Measurements from ENCODE around the gene DUOX1. TPM values are rescaled to one million over a fixed set of nuclear protein-coding genes. Genes with fewer than 3 reads are reported as not detected.

DUOX1 gene
- polyA plus RNA-seq, 3 donors = 0.22 TPM; not detected in 2

DNA sequence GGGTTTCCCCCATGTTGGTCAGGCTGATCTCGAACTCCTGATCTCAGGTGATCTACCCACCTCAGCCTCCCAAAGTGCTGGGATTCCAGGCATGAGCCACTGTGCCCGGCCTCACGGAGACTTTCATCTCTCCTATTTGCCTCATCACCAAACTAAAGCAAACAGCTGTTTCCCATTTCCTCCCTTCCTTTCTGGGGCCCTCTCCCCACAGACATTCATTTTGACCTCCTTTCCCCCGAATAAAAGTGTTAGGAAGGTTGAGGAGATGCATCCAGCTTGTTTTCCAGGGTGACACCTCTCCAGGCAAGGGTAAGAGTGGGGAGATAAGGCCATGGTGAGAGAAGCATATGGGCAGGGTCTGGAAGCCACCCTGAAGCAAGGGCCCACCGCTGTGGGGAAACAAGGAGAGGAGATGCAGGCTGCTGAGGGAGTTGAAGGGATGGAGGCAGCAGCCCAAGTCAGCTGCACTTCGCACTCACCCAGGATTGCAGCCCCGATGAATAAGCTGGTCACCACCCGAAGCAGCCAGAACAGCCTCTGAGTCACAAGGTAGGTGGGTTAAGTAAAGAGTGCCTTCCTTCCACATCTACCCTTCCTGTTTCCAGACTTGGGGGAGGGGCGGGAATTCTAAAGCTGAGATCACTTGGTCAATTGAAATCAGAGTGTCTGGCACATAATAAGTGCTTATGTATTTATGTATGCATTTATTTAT lies 7.9 kb upstream of the DUOX1 start:
- Histone ChIP-seq H3K9ac (ENCODE audit: insufficient read depth, low read length, poor library complexity, severe bottlenecking) (no peak overlapping the region), H3K9me3 (replicated peaks in 1 of 2; ENCODE audit: control insufficient read depth in 1 of 2, insufficient read depth in 1 of 2, low read length in 2 of 2) (peaks cover 0 to 9% of the 10 kb centered on the region in 2 donors), H3K79me2 (ENCODE audit: insufficient read depth, low read length) (no peaks in the 10 kb centered on the region), H4K20me1 (ENCODE audit: insufficient read depth, low read length) (no peaks in the 10 kb centered on the region), H2AFZ (ENCODE audit: insufficient read depth, low read depth, low read length, poor library complexity, severe bottlenecking) (no peak overlapping the region), H3K4me2 (replicated peaks; ENCODE audit: extremely low read depth, low read length, poor library complexity, severe bottlenecking) (no peak overlapping the region), H3K27me3 (ENCODE audit: control insufficient read depth in 2 of 2, insufficient read depth in 2 of 2, low read length in 2 of 2) (peaks cover 21 to 28% of the 10 kb centered on the region in 2 donors), H3K27ac (ENCODE audit: low read depth in 1 of 2, low read length in 2 of 2) (no peak overlapping the region), H3K36me3 (replicated peaks in 1 of 2; ENCODE audit: control insufficient read depth in 1 of 2, insufficient read depth in 2 of 2, low read length in 2 of 2) (no peaks in the 10 kb centered on the region), H3K4me3 (replicated peaks in 1 of 3; ENCODE audit: low read depth in 2 of 3, low read length in 3 of 3) (no peak overlapping the region), H3K4me1 (ENCODE audit: control insufficient read depth in 1 of 2, insufficient read depth in 2 of 2, low read length in 2 of 2) (peaks cover 8 to 16% of the 10 kb centered on the region in 2 donors)
- TF ChIP-seq, protein P1, sequence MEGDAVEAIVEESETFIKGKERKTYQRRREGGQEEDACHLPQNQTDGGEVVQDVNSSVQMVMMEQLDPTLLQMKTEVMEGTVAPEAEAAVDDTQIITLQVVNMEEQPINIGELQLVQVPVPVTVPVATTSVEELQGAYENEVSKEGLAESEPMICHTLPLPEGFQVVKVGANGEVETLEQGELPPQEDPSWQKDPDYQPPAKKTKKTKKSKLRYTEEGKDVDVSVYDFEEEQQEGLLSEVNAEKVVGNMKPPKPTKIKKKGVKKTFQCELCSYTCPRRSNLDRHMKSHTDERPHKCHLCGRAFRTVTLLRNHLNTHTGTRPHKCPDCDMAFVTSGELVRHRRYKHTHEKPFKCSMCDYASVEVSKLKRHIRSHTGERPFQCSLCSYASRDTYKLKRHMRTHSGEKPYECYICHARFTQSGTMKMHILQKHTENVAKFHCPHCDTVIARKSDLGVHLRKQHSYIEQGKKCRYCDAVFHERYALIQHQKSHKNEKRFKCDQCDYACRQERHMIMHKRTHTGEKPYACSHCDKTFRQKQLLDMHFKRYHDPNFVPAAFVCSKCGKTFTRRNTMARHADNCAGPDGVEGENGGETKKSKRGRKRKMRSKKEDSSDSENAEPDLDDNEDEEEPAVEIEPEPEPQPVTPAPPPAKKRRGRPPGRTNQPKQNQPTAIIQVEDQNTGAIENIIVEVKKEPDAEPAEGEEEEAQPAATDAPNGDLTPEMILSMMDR (IDR thresholded peaks at IDR 0.05) = no peak
- H3K4me3 Mint-ChIP-seq = peak overlapping the region in 1 of 2 donors; percentile 59
- DNase-seq = peak; percentile 11 to 63 (median 30)
- peaks cover 35 to 55% (median 44%) of the 10 kb centered on the region in 3 donors for H3K27me3 Mint-ChIP-seq (ENCODE audit: low read depth in 3 of 3)
- H3K36me3 Mint-ChIP-seq = peaks cover 0 to 7% of the 10 kb centered on the region in 2 donors
- H3K27ac Mint-ChIP-seq = peak overlapping the region in 1 of 7 donors; percentile 34
- 50% methylated on average over 4 of the region's 9 CpGs for WGBS (ENCODE audit: insufficient coverage)
- peaks cover 20% of the 10 kb centered on the region for H3K4me1 Mint-ChIP-seq
- H3K9me3 Mint-ChIP-seq = peaks cover 0 to 12% (median 6%) of the 10 kb centered on the region in 7 donors
- intact Hi-C loops (cut with micrococcal nuclease) = loop anchor here in 1 of 2 donors (5.0 kb wide), 1 partner anchor 85 kb away; no protein-coding TSS in a partner anchor

DNA sequence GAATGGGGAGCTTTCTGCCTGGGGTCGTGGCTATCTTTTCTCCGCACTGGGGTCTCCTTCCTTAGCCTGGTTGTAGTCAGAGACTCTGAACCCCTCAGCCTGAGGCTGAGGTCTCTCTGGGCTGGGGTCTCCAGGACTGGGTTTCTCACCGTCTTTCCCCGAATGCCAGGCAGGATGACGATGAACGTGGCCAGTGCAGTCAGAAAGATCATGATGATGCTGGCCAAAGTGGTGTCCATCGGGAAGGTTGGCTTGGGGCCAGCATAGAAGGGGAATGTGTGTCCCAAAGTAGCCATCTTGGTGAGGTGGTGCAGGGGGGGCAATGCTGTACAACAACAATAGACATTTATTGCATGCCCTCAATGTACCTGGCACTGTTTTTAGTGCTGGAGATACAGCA lies 7.1 kb upstream of the DUOX1 start:
- H3K4me1 Mint-ChIP-seq = peaks cover 11% of the 10 kb centered on the region
- 92% methylated on average over 7 of the region's 7 CpGs for WGBS (ENCODE audit: insufficient coverage)
- H3K79me2 ChIP-seq (ENCODE audit: insufficient read depth, low read length) = no peaks in the 10 kb centered on the region
- no peaks in the 10 kb centered on the region for H4K20me1 ChIP-seq (ENCODE audit: insufficient read depth, low read length)
- intact Hi-C loops (cut with micrococcal nuclease) = loop anchor here in 1 of 2 donors (5.0 kb wide), 1 partner anchor 85 kb away; no protein-coding TSS in a partner anchor
- H3K27me3 Mint-ChIP-seq (ENCODE audit: low read depth in 3 of 3) = peaks cover 33 to 50% (median 40%) of the 10 kb centered on the region in 3 donors
- H2AFZ ChIP-seq (ENCODE audit: insufficient read depth, low read depth, low read length, poor library complexity, severe bottlenecking) = no peak overlapping the region
- H3K36me3 Mint-ChIP-seq = peaks cover 0 to 1% of the 10 kb centered on the region in 2 donors
- peaks cover 18 to 24% of the 10 kb centered on the region in 2 donors for H3K27me3 ChIP-seq (ENCODE audit: control insufficient read depth in 2 of 2, insufficient read depth in 2 of 2, low read length in 2 of 2)
- no peaks in the 10 kb centered on the region for H3K36me3 ChIP-seq (replicated peaks in 1 of 2; ENCODE audit: control insufficient read depth in 1 of 2, insufficient read depth in 2 of 2, low read length in 2 of 2)
- H3K4me3 ChIP-seq (replicated peaks in 1 of 3; ENCODE audit: low read depth in 2 of 3, low read length in 3 of 3) = no peak overlapping the region
- DNase-seq = no peak
- no peak overlapping the region for H3K27ac Mint-ChIP-seq
- no peak overlapping the region for H3K4me3 Mint-ChIP-seq
- no peak overlapping the region for H3K9ac ChIP-seq (ENCODE audit: insufficient read depth, low read length, poor library complexity, severe bottlenecking)
- H3K4me2 ChIP-seq (replicated peaks; ENCODE audit: extremely low read depth, low read length, poor library complexity, severe bottlenecking) = no peak overlapping the region
- peaks cover 2 to 8% of the 10 kb centered on the region in 2 donors for H3K4me1 ChIP-seq (ENCODE audit: control insufficient read depth in 1 of 2, insufficient read depth in 2 of 2, low read length in 2 of 2)
- TF ChIP-seq, protein P1 (IDR thresholded peaks at IDR 0.05) = no peak
- peaks cover 0 to 4% (median 2%) of the 10 kb centered on the region in 7 donors for H3K9me3 Mint-ChIP-seq
- H3K9me3 ChIP-seq (replicated peaks in 1 of 2; ENCODE audit: control insufficient read depth in 1 of 2, insufficient read depth in 1 of 2, low read length in 2 of 2) = peaks cover 0 to 1% of the 10 kb centered on the region in 2 donors
- H3K27ac ChIP-seq (ENCODE audit: low read depth in 1 of 2, low read length in 2 of 2) = no peak overlapping the region

Measured in CD14-positive monocyte (primary cell).